Spinal cord (tissue), 10 donors: ENCODE data around the gene SAA4. TPM values are rescaled to one million over a fixed set of nuclear protein-coding genes. Genes with fewer than 3 reads are reported as not detected.
"Not testable (repeated sequence)": the region's sequence is repeated elsewhere in the genome, so short reads cannot be mapped to it uniquely, and the experiment has no call there.

Experiments used
- DNase-seq, 6 donors: peaks; one replicate each; pipeline versions ENCODE4 v3.0.0 to v3.0.0-alpha.2; 2013 to 2015; ENCODE audit warnings: low spot score in 6 of 6, low read depth in 4 of 6
- H3K27ac ChIP-seq: one replicate; pipeline ENCODE4 v1.5.1; 2013; ENCODE audit warnings: low read depth, low read length, control low read depth
- H3K27me3 ChIP-seq: one replicate; pipeline ENCODE4 v1.6.1; 2013; ENCODE audit warnings: low read length; ENCODE audit not compliant: control insufficient read depth, insufficient read depth
- H3K36me3 ChIP-seq: one replicate; pipeline ENCODE4 v1.6.1; 2013; ENCODE audit warnings: low read length; ENCODE audit not compliant: control insufficient read depth, insufficient read depth
- H3K4me1 ChIP-seq: one replicate; pipeline ENCODE4 v1.6.1; 2013; ENCODE audit warnings: low read length; ENCODE audit not compliant: control insufficient read depth, insufficient read depth
- H3K4me3 ChIP-seq: one replicate; pipeline ENCODE4 v1.5.1; 2013; ENCODE audit warnings: low read depth, low read length, control low read depth
- H3K9me3 ChIP-seq: one replicate; pipeline ENCODE4 v1.6.1; 2013; ENCODE audit warnings: low read length; ENCODE audit not compliant: control insufficient read depth, insufficient read depth
- WGBS: methylation state at CpG from one replicate; pipeline ENCODE4 v1.1.5; 2013; ENCODE audit warnings: missing lambda C conversion rate; ENCODE audit not compliant: insufficient coverage; 5-methylcytosine and 5-hydroxymethylcytosine counted together
- polyA plus RNA-seq, 2 donors: library from polyadenylated mRNA; unstranded; fragments of 120-200 nt; gene quantifications; one replicate each; pipeline ENCODE4 v1.2.1, GENCODE V29; 2013; ENCODE audit not compliant: insufficient read length in 2 of 2
- small RNA-seq: library from RNA; depleted of rRNA; stranded (forward); fragments of <200 nt; gene quantifications from one replicate; pipeline ENCODE3, GENCODE V24; 2014; ENCODE audit warnings: low replicate concordance
- total RNA-seq, 2 donors: library from RNA; depleted of rRNA in 1 of 2; stranded (reverse); fragments of 120-200 nt in 1 of 2; fragments of >200 nt in 1 of 2; gene quantifications; one replicate each; pipeline versions ENCODE4 v1.2.3 to v1.2.4, GENCODE V29; 2013 to 2014
- donor health status: healthy.

SAA4 gene
- total and polyA plus RNA-seq, 4 donors: 0.59 TPM; not detected in 3

GRCh38 chr11:18196532-18196931 is 40.1 kb downstream of the SAA4 start:
- no peak overlapping the region for H3K27ac ChIP-seq
- H3K27me3 ChIP-seq: no peaks in the 10 kb centered on the region
- no peaks in the 10 kb centered on the region for H3K9me3 ChIP-seq
- DNase-seq: no peak
- no peaks in the 10 kb centered on the region for H3K36me3 ChIP-seq
- WGBS: 87% methylated on average over 2 of the region's 2 CpGs
- no peak overlapping the region for H3K4me3 ChIP-seq
- no peaks in the 10 kb centered on the region for H3K4me1 ChIP-seq

GRCh38 chr11:18193010-18193409 is 43.6 kb downstream of the SAA4 start:
- no peaks in the 10 kb centered on the region for H3K36me3 ChIP-seq
- WGBS: 28% methylated on average over 3 of the region's 4 CpGs
- peak in 1 of 6 donors; percentile 21 for DNase-seq

GRCh38 chr11:18191376-18191775 is 45.2 kb downstream of the SAA4 start:
- H3K27me3 ChIP-seq: no peaks in the 10 kb centered on the region
- peak in 1 of 6 donors; percentile 5 for DNase-seq
- WGBS: no CpG with 5 or more reads among the region's 3 CpGs
- H3K9me3 ChIP-seq: no peaks in the 10 kb centered on the region
- H3K27ac ChIP-seq: no peak overlapping the region
- H3K4me1 ChIP-seq: no peaks in the 10 kb centered on the region
- H3K4me3 ChIP-seq: no peak overlapping the region
- no peaks in the 10 kb centered on the region for H3K36me3 ChIP-seq

More at GRCh38 chr11:18193010-18193409, 43.6 kb downstream of the SAA4 start:
- H3K4me3 ChIP-seq: no peak overlapping the region
- H3K4me1 ChIP-seq: no peaks in the 10 kb centered on the region
- no peaks in the 10 kb centered on the region for H3K27me3 ChIP-seq
- no peaks in the 10 kb centered on the region for H3K9me3 ChIP-seq
- H3K27ac ChIP-seq: no peak overlapping the region

- H3K27ac ChIP-seq, H3K27me3 ChIP-seq, H3K36me3 ChIP-seq, DNase-seq, H3K9me3 ChIP-seq, H3K4me3 ChIP-seq, H3K4me1 ChIP-seq: not testable (repeated sequence)
- WGBS: 95% methylated on average over 30 of the region's 34 CpGs
Measured at GRCh38 chr11:18189476-18190245, 46.9 kb downstream of the SAA4 start.

- DNase-seq: no peak
- no peak overlapping the region for H3K4me3 ChIP-seq
- H3K9me3 ChIP-seq: no peaks in the 10 kb centered on the region
- H3K4me1 ChIP-seq: no peaks in the 10 kb centered on the region
- H3K27ac ChIP-seq: no peak overlapping the region
- no peaks in the 10 kb centered on the region for H3K27me3 ChIP-seq
- 97% methylated on average over 21 of the region's 24 CpGs for WGBS
- H3K36me3 ChIP-seq: no peaks in the 10 kb centered on the region
Measured at GRCh38 chr11:18188796-18189195, 47.8 kb downstream of the SAA4 start.

Small RNA genes lying within 50 kb of the gene (small RNA-seq; reads per million reads assigned to genes)
- gene RNA5SP333: not detected
- not detected for gene RNA5SP334

Other genes with a start within 250 kb of the SAA4 start
- 10 to 100 TPM; 44.7 to 47.4 TPM for gene SERGEF, start 223.8 kb downstream of the SAA4 start, total RNA-seq
- gene SERGEF, start 223.8 kb downstream of the SAA4 start, polyA plus RNA-seq: 10 to 100 TPM; 45.0 to 51.0 TPM
- gene TPH1, start 190.5 kb downstream of the SAA4 start, total RNA-seq: under 1 TPM; 0.50 to 0.77 TPM
- gene TPH1, start 190.5 kb downstream of the SAA4 start, polyA plus RNA-seq: under 1 TPM; 0.46 to 0.99 TPM
- gene SAAL1, start 130.7 kb downstream of the SAA4 start, total RNA-seq: 10 to 100 TPM; 16.6 to 18.9 TPM
- gene SAAL1, start 130.7 kb downstream of the SAA4 start, polyA plus RNA-seq: 10 to 100 TPM; 26.6 to 30.5 TPM
- under 1 TPM in 1 of 2 donors, not detected in 1; 0.50 TPM for gene MRGPRX3, start 104.2 kb downstream of the SAA4 start, total RNA-seq
- gene MRGPRX3, start 104.2 kb downstream of the SAA4 start, polyA plus RNA-seq: not detected
- gene MRGPRX4, start 64.0 kb downstream of the SAA4 start, total RNA-seq: under 1 TPM in 1 of 2 donors, not detected in 1; 0.20 TPM
- not detected for gene MRGPRX4, start 64.0 kb downstream of the SAA4 start, polyA plus RNA-seq
- not detected for gene SAA2, start 11.9 kb upstream of the SAA4 start, total RNA-seq
- gene SAA2, start 11.9 kb upstream of the SAA4 start, polyA plus RNA-seq: under 1 TPM in 1 of 2 donors, not detected in 1; 0.39 TPM
- gene SAA1, start 29.5 kb upstream of the SAA4 start, total RNA-seq: not detected
- gene SAA1, start 29.5 kb upstream of the SAA4 start, polyA plus RNA-seq: not detected
- gene HPS5, start 85.3 kb upstream of the SAA4 start, total RNA-seq: 10 to 100 TPM; 34.2 to 80.3 TPM
- 10 to 100 TPM; 14.5 to 20.9 TPM for gene HPS5, start 85.3 kb upstream of the SAA4 start, polyA plus RNA-seq
- 10 to 100 TPM; 57.7 to 78.7 TPM for gene GTF2H1, start 85.8 kb upstream of the SAA4 start, total RNA-seq
- 10 to 100 TPM; 41.1 to 47.0 TPM for gene GTF2H1, start 85.8 kb upstream of the SAA4 start, polyA plus RNA-seq
- 100 to 1,000 TPM; 261 to 391 TPM for gene LDHA, start 157.8 kb upstream of the SAA4 start, total RNA-seq
- gene LDHA, start 157.8 kb upstream of the SAA4 start, polyA plus RNA-seq: 100 to 1,000 TPM; 308 to 343 TPM
- gene LDHC, start 175.5 kb upstream of the SAA4 start, total RNA-seq: under 1 TPM in 1 of 2 donors, not detected in 1; 0.10 TPM
- gene LDHC, start 175.5 kb upstream of the SAA4 start, polyA plus RNA-seq: not detected
- gene LDHAL6A, start 219.1 kb upstream of the SAA4 start, total RNA-seq: under 1 TPM; 0.06 to 0.20 TPM
- 1 to 10 TPM in 1 of 2 donors, under 1 TPM in 1; 0.54 to 1.6 TPM for gene LDHAL6A, start 219.1 kb upstream of the SAA4 start, polyA plus RNA-seq